ENCODE data around the gene VWA8. TPM values are rescaled to one million over a fixed set of nuclear protein-coding genes. Genes with fewer than 3 reads are reported as not detected.
A peak's percentile ranks its signal among the peaks of the same experiment; 100 is the strongest.

VWA8 gene
- total and polyA plus RNA-seq, 4 donors, result 7.1 to 50.3 (median 12.4) TPM

GRCh38 chr13:41938918-41939317, 22.0 kb downstream of the VWA8 start:
- Histone ChIP-seq H3K27me3 (ENCODE audit: control insufficient read depth in 4 of 4, insufficient read depth in 4 of 4, low read length in 3 of 4) (no peaks in the 10 kb centered on the region), H3K4me1 (ENCODE audit: control insufficient read depth in 4 of 4, insufficient read depth in 4 of 4, low read length in 3 of 4) (peaks cover 0 to 22% (median 6%) of the 10 kb centered on the region in 4 donors), H3K9ac (ENCODE audit: low read depth in 1 of 2, low read length in 2 of 2) (no peak overlapping the region), H3K4me3 (ENCODE audit: low read depth in 1 of 3, low read length in 3 of 3) (no peak overlapping the region), H3K27ac (ENCODE audit: low read depth in 1 of 2, low read length in 2 of 2) (no peak overlapping the region), H3K36me3 (ENCODE audit: control insufficient read depth in 4 of 4, insufficient read depth in 3 of 4, low read depth in 1 of 4, low read length in 3 of 4) (peaks cover 0 to 3% (median under 1%) of the 10 kb centered on the region in 4 donors), H3K9me3 (ENCODE audit: control insufficient read depth in 4 of 4, low read length in 3 of 4) (no peaks in the 10 kb centered on the region)
- no peak for DNase-seq (ENCODE audit: low spot score)
- no peak for TF ChIP-seq HNF4G (IDR thresholded peaks at IDR 0.05)
- TF ChIP-seq RXRA (IDR thresholded peaks at IDR 0.05), result peak; percentile 29
- 23% methylated on average over 1 of the region's 1 CpG for WGBS

- Histone ChIP-seq H3K4me3 (ENCODE audit: low read depth in 1 of 3, low read length in 3 of 3) (no peak overlapping the region), H3K4me1 (ENCODE audit: control insufficient read depth in 4 of 4, insufficient read depth in 4 of 4, low read length in 3 of 4) (peaks cover 0 to 21% (median 6%) of the 10 kb centered on the region in 4 donors), H3K9me3 (ENCODE audit: control insufficient read depth in 4 of 4, low read length in 3 of 4) (no peaks in the 10 kb centered on the region), H3K9ac (ENCODE audit: low read depth in 1 of 2, low read length in 2 of 2) (no peak overlapping the region), H3K27ac (ENCODE audit: low read depth in 1 of 2, low read length in 2 of 2) (no peak overlapping the region), H3K36me3 (ENCODE audit: control insufficient read depth in 4 of 4, insufficient read depth in 3 of 4, low read depth in 1 of 4, low read length in 3 of 4) (peaks cover 0 to 3% (median under 1%) of the 10 kb centered on the region in 4 donors), H3K27me3 (ENCODE audit: control insufficient read depth in 4 of 4, insufficient read depth in 4 of 4, low read length in 3 of 4) (no peaks in the 10 kb centered on the region)
- WGBS, result 98% methylated on average over 5 of the region's 5 CpGs
- DNase-seq (ENCODE audit: low spot score), result no peak
- TF ChIP-seq FOXA1 (IDR thresholded peaks at IDR 0.05) (no peak), TAF1 (conservative IDR thresholded peaks at IDR 0.05) (no peak), GABPA (IDR thresholded peaks at IDR 0.05 in 1 of 2, conservative IDR thresholded peaks at IDR 0.05 in 1 of 2) (no peak), YY1 (IDR thresholded peaks at IDR 0.05) (no peak), FOXA2 (IDR thresholded peaks at IDR 0.05) (no peak), JUND (IDR thresholded peaks at IDR 0.05) (no peak), RAD21 (IDR thresholded peaks at IDR 0.05) (no peak), NR2F2 (IDR thresholded peaks at IDR 0.05) (no peak), SP1 (IDR thresholded peaks at IDR 0.05) (no peak), CTCF (IDR thresholded peaks at IDR 0.05; ENCODE audit: low read depth, low read length, missing input control) (no peak), RXRA (IDR thresholded peaks at IDR 0.05) (no peak), EGR1 (IDR thresholded peaks at IDR 0.05; ENCODE audit: low read depth in 2 of 2) (no peak), HNF4G (IDR thresholded peaks at IDR 0.05) (no peak), HNF4A (conservative IDR thresholded peaks at IDR 0.05) (no peak)
- TF ChIP-seq, protein P1, sequence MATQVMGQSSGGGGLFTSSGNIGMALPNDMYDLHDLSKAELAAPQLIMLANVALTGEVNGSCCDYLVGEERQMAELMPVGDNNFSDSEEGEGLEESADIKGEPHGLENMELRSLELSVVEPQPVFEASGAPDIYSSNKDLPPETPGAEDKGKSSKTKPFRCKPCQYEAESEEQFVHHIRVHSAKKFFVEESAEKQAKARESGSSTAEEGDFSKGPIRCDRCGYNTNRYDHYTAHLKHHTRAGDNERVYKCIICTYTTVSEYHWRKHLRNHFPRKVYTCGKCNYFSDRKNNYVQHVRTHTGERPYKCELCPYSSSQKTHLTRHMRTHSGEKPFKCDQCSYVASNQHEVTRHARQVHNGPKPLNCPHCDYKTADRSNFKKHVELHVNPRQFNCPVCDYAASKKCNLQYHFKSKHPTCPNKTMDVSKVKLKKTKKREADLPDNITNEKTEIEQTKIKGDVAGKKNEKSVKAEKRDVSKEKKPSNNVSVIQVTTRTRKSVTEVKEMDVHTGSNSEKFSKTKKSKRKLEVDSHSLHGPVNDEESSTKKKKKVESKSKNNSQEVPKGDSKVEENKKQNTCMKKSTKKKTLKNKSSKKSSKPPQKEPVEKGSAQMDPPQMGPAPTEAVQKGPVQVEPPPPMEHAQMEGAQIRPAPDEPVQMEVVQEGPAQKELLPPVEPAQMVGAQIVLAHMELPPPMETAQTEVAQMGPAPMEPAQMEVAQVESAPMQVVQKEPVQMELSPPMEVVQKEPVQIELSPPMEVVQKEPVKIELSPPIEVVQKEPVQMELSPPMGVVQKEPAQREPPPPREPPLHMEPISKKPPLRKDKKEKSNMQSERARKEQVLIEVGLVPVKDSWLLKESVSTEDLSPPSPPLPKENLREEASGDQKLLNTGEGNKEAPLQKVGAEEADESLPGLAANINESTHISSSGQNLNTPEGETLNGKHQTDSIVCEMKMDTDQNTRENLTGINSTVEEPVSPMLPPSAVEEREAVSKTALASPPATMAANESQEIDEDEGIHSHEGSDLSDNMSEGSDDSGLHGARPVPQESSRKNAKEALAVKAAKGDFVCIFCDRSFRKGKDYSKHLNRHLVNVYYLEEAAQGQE (IDR thresholded peaks at IDR 0.05), result no peak
- TF ChIP-seq, protein P2, sequence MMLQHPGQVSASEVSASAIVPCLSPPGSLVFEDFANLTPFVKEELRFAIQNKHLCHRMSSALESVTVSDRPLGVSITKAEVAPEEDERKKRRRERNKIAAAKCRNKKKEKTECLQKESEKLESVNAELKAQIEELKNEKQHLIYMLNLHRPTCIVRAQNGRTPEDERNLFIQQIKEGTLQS (IDR thresholded peaks at IDR 0.05), result no peak
- TF ChIP-seq, protein P3, sequence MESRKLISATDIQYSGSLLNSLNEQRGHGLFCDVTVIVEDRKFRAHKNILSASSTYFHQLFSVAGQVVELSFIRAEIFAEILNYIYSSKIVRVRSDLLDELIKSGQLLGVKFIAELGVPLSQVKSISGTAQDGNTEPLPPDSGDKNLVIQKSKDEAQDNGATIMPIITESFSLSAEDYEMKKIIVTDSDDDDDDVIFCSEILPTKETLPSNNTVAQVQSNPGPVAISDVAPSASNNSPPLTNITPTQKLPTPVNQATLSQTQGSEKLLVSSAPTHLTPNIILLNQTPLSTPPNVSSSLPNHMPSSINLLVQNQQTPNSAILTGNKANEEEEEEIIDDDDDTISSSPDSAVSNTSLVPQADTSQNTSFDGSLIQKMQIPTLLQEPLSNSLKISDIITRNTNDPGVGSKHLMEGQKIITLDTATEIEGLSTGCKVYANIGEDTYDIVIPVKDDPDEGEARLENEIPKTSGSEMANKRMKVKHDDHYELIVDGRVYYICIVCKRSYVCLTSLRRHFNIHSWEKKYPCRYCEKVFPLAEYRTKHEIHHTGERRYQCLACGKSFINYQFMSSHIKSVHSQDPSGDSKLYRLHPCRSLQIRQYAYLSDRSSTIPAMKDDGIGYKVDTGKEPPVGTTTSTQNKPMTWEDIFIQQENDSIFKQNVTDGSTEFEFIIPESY (IDR thresholded peaks at IDR 0.05), result no peak
- TF ChIP-seq, protein P4, sequence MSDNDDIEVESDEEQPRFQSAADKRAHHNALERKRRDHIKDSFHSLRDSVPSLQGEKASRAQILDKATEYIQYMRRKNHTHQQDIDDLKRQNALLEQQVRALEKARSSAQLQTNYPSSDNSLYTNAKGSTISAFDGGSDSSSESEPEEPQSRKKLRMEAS (IDR thresholded peaks at IDR 0.05), result no peak
Observed at GRCh38 chr13:41937388-41937787, 23.5 kb downstream of the VWA8 start.
